ENCODE measurements around the gene CA14. TPM values are rescaled to one million over a fixed set of nuclear protein-coding genes. Genes with fewer than 3 reads are reported as not detected.
A peak's percentile ranks its signal among the peaks of the same experiment; 100 is the strongest.

CA14 gene
- total RNA-seq, 1 donor from 2014 or later = 0.55 TPM

DNA sequence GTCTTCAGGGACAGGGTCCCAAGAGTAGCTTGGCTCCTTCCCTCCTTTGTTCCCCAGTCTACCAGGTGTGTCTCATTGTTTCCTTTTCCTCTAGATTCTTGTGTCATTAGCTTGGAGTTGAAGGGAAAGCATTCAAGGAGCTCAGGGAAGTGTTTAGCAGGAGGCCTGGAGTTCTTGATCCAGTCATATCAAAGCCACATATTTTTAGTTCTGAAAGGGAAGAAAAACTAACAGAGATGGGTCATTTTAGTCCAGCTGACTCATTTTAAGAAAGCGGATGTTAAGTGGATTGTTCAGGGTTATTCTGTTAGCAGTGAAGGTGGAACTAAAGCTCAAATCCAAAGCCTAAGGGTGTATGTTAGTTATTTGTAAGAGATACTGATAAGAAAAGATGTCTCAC is 15.7 kb downstream of the CA14 start:
- no peaks in the 10 kb centered on the region for H3K36me3 ChIP-seq
- peak overlapping the region; percentile 52 for H3K27ac ChIP-seq
- H3K4me1 ChIP-seq = peaks cover 7% of the 10 kb centered on the region
- no peaks in the 10 kb centered on the region for H3K9me3 ChIP-seq
- no peak for ATAC-seq
- no peaks in the 10 kb centered on the region for H3K27me3 ChIP-seq
- no peak for DNase-seq
- H3K4me3 ChIP-seq = peak overlapping the region; percentile 32
- intact Hi-C loops (cut with DNase I) = no loop called here
- TF ChIP-seq, protein P1, sequence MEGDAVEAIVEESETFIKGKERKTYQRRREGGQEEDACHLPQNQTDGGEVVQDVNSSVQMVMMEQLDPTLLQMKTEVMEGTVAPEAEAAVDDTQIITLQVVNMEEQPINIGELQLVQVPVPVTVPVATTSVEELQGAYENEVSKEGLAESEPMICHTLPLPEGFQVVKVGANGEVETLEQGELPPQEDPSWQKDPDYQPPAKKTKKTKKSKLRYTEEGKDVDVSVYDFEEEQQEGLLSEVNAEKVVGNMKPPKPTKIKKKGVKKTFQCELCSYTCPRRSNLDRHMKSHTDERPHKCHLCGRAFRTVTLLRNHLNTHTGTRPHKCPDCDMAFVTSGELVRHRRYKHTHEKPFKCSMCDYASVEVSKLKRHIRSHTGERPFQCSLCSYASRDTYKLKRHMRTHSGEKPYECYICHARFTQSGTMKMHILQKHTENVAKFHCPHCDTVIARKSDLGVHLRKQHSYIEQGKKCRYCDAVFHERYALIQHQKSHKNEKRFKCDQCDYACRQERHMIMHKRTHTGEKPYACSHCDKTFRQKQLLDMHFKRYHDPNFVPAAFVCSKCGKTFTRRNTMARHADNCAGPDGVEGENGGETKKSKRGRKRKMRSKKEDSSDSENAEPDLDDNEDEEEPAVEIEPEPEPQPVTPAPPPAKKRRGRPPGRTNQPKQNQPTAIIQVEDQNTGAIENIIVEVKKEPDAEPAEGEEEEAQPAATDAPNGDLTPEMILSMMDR (IDR thresholded peaks at IDR 0.05) = no peak

DNA sequence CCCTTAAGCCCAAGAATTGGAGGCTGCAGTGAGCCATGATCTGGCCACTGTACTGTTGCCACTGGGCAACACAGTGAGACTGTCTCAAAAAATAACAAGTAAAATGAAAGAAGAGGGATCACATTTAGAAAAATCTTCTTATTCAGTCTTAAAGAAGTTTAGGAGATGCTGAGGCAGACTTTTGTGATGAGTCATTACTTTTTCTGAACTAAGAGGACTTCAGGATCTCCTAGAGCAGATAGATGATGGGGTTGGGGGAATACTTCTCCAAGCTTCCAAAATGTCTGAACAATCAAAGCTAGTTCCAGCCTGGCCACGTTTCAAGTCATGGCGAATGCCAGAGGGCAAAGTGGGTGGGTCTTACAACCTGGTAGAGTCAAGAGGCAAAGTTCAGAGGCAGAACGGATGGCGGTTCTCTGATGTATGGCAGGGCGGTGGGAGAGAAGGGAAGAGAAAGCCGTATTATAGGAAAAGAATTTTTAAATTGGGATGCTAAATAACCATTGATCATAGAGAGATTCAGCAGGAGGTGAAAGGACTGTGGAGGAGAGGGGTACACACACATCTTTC is 22.6 kb downstream of the CA14 start:
- intact Hi-C loops (cut with DNase I) = no loop called here

DNA sequence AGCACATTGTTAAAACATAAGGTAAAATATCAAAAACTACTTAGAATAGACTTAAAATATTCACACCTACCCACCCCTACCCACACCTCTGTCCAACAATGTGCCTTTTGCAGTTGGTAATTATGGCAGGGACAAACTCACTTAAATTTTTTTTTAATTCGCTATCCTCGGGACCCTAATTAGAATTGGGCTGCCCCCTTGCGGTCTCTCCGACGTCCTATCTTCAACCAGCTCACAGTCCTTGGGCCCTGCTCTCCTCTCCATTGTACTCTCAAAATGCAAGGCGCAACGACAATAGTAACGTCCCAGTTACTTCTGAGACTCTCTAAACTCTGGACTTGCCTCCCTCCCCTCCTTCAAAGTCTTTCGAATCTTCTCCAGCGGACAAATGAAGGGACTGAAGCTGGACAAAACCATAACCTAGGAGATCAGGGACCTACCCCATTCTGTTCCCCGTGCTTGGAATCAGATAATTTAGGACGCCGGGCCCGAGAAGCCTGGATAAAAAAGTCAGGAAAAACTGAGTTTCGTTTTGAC is 23.7 kb downstream of the CA14 start:
- H3K4me3 ChIP-seq = peak overlapping the region; percentile 64
- peaks cover 8% of the 10 kb centered on the region for H3K4me1 ChIP-seq
- DNase-seq = peak; percentile 79
- no peaks in the 10 kb centered on the region for H3K27me3 ChIP-seq
- no peaks in the 10 kb centered on the region for H3K36me3 ChIP-seq
- intact Hi-C loops (cut with DNase I) = no loop called here
- ATAC-seq = peak; percentile 70
- peak overlapping the region; percentile 96 for H3K27ac ChIP-seq
- H3K9me3 ChIP-seq = no peaks in the 10 kb centered on the region
- TF ChIP-seq, protein P1 (IDR thresholded peaks at IDR 0.05) = peak; percentile 75

More for the DNA sequence above, 22.6 kb downstream of the CA14 start:
- peak overlapping the region; percentile 96 for H3K27ac ChIP-seq
- no peak for DNase-seq
- peaks cover 8% of the 10 kb centered on the region for H3K4me1 ChIP-seq
- TF ChIP-seq, protein P1 (IDR thresholded peaks at IDR 0.05) = no peak
- no peaks in the 10 kb centered on the region for H3K9me3 ChIP-seq
- no peaks in the 10 kb centered on the region for H3K27me3 ChIP-seq
- no peaks in the 10 kb centered on the region for H3K36me3 ChIP-seq
- H3K4me3 ChIP-seq = no peak overlapping the region
- no peak for ATAC-seq

DNA sequence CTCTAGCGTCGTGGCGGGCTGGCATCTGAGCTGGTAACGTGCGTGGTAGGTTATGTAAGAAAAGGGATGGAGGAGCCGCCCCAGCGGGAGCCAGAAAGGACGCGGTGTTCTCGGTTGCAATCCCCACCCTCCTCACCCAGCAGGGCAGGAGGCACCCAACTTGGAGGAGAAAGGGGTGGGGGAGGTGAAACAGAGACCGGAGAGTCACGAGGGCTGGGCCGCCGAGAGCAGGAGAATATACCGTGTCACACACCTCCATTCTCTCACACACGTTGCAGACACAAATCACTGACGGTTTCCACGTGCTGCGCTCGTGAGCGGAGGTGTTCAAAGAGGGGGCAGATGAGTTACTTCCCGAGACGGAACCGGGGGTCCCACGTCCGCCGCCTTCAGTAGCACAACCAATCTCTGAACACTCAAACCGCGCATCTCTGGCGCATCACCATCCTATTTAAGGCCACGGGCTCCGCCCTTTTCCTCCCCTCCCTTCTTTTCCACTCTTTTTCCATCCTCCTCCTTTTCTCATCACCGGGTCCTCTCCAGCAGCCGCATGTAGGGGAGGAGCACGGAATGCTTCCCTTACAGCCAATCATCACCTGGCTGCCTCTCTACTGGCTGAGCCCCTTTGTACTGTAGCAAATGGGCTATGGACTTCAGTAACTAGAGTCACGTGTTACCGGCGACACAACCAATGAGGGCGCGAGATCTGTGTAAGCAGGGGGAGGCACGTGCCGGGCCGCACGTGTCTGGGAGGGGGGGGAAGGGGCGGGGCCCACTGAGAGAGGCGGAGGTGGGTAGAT is 24.4 kb downstream of the CA14 start, which contains the start of gene CIART:
Gene CIART, plus strand, starts transcription at position 797 of the 800 bp plus-strand sequence. CDS start 714 bp downstream, outside the sequence.
- no peaks in the 10 kb centered on the region for H3K9me3 ChIP-seq
- peaks cover 8% of the 10 kb centered on the region for H3K4me1 ChIP-seq
- H3K4me3 ChIP-seq = peak within 1 kb of the TSS; percentile 64
- DNase-seq = peak; percentile 93
- TF ChIP-seq, protein P1 (IDR thresholded peaks at IDR 0.05) = no peak
- H3K27me3 ChIP-seq = no peaks in the 10 kb centered on the region
- ATAC-seq = peak; percentile 95
- intact Hi-C loops (cut with DNase I) = no loop called here
- H3K36me3 ChIP-seq = no peaks in the 10 kb centered on the region
- H3K27ac ChIP-seq = peak within 1 kb of the TSS; percentile 96

DNA sequence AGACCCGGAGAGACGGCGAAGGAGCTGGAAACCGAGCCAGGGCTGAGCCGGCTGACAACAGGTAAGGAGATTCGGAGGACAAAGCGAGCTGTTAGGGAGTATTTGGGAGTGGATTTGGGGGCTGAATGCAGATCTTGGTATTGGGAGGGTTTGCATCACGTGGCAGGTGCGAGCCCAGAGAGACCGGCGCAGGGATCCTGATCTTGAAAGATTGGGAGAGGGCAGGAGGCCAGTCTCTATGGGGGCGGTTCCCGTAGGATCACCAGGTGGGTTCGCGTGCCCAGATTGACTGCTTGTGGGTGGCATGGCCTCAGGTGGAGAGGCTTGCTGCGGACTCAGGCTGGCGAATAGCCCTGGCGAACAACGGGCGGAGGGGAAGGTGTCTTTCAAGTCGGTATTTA is 25.0 kb downstream of the CA14 start:
- H3K9me3 ChIP-seq = no peaks in the 10 kb centered on the region
- peaks cover 8% of the 10 kb centered on the region for H3K4me1 ChIP-seq
- peak; percentile 82 for DNase-seq
- intact Hi-C loops (cut with DNase I) = no loop called here
- H3K4me3 ChIP-seq = peak overlapping the region; percentile 64
- peak overlapping the region; percentile 96 for H3K27ac ChIP-seq
- TF ChIP-seq, protein P1 (IDR thresholded peaks at IDR 0.05) = no peak
- H3K27me3 ChIP-seq = no peaks in the 10 kb centered on the region
- peak; percentile 53 for ATAC-seq
- H3K36me3 ChIP-seq = no peaks in the 10 kb centered on the region
